HL-60 (cell line): ENCODE results near the gene CNTN5.

Experiments used
- DNase-seq, 2 experiments: peaks; one replicate each; pipeline ENCODE4 v3.0.0-alpha.2; 2010 to 2020; ENCODE audit warnings: low read depth in 1 of 2, low spot score in 1 of 2
- H3K27ac ChIP-seq: fragments of 250-450 bp; sonication (Bioruptor Pico); replicated peaks from 2 replicates; pipeline ENCODE4 v1.5.1; 2020; ENCODE audit warnings: mild to moderate bottlenecking, moderate library complexity
- H3K27me3 ChIP-seq: fragments of 250-450 bp; sonication (Bioruptor Pico); 2 replicates; pipeline ENCODE4 v1.5.1; 2021; ENCODE audit warnings: mild to moderate bottlenecking, moderate library complexity; ENCODE audit not compliant: insufficient read depth, poor library complexity, severe bottlenecking
- H3K4me3 ChIP-seq: replicated peaks from 2 replicates; pipeline ENCODE4 v1.5.1; 2011; ENCODE audit warnings: mild to moderate bottlenecking, control low read depth, low read length; ENCODE audit not compliant: insufficient read depth
- GABPA ChIP-seq: IDR thresholded peaks from 2 replicates; pipeline ENCODE4 v1.6.1; 2012; ENCODE audit warnings: low read depth
- POLR2AphosphoS5 ChIP-seq: IDR thresholded peaks from 2 replicates; pipeline ENCODE4 v1.6.1; 2012; ENCODE audit warnings: low read depth
- SPI1 ChIP-seq: IDR thresholded peaks from 2 replicates; pipeline ENCODE4 v1.6.1; 2012; ENCODE audit warnings: low read depth, mild to moderate bottlenecking, borderline replicate concordance
- TF ChIP-seq, protein P1 (sequence below): IDR thresholded peaks from 2 replicates; pipeline ENCODE4 v1.6.1; 2012; ENCODE audit warnings: low read depth; ENCODE audit not compliant: insufficient replicate concordance
- TF ChIP-seq, protein P2 (sequence below): IDR thresholded peaks from one replicate; pipeline ENCODE4 v1.5.1; 2011; ENCODE audit warnings: low read length, control low read depth, inconsistent platforms; ENCODE audit not compliant: insufficient read depth

The CNTN5 gene

DNA sequence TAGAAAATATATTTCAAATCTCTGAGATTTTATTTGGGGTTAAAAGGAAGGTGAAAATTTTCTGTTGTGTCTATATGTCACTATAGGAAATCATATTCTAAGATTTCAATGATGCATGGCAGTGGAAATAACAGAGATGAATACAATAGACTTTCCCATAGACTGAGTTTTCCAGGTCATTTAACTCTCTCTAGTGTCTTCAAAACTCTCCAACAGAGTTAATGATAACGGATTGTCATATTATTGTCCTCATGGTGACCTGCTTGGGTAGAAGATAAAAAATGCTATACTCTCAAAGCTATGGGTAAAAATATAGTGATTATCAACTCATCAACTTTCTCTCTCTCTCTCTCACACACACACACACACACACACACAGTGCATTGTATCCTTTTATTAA lies 312.9 kb downstream of the CNTN5 start:
- DNase-seq, result no peak

GRCh38 chr11:99343117-99343516 lies 322.4 kb downstream of the CNTN5 start:
- Histone ChIP-seq H3K4me3 (no peak overlapping the region), H3K27me3 (no peaks in the 10 kb centered on the region), H3K27ac (no peak overlapping the region)
- no peak for DNase-seq
- TF ChIP-seq, protein P1, sequence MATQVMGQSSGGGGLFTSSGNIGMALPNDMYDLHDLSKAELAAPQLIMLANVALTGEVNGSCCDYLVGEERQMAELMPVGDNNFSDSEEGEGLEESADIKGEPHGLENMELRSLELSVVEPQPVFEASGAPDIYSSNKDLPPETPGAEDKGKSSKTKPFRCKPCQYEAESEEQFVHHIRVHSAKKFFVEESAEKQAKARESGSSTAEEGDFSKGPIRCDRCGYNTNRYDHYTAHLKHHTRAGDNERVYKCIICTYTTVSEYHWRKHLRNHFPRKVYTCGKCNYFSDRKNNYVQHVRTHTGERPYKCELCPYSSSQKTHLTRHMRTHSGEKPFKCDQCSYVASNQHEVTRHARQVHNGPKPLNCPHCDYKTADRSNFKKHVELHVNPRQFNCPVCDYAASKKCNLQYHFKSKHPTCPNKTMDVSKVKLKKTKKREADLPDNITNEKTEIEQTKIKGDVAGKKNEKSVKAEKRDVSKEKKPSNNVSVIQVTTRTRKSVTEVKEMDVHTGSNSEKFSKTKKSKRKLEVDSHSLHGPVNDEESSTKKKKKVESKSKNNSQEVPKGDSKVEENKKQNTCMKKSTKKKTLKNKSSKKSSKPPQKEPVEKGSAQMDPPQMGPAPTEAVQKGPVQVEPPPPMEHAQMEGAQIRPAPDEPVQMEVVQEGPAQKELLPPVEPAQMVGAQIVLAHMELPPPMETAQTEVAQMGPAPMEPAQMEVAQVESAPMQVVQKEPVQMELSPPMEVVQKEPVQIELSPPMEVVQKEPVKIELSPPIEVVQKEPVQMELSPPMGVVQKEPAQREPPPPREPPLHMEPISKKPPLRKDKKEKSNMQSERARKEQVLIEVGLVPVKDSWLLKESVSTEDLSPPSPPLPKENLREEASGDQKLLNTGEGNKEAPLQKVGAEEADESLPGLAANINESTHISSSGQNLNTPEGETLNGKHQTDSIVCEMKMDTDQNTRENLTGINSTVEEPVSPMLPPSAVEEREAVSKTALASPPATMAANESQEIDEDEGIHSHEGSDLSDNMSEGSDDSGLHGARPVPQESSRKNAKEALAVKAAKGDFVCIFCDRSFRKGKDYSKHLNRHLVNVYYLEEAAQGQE, result no peak
- no peak for TF ChIP-seq GABPA
- no peak for TF ChIP-seq POLR2AphosphoS5
- TF ChIP-seq SPI1, result no peak
- TF ChIP-seq, protein P2, sequence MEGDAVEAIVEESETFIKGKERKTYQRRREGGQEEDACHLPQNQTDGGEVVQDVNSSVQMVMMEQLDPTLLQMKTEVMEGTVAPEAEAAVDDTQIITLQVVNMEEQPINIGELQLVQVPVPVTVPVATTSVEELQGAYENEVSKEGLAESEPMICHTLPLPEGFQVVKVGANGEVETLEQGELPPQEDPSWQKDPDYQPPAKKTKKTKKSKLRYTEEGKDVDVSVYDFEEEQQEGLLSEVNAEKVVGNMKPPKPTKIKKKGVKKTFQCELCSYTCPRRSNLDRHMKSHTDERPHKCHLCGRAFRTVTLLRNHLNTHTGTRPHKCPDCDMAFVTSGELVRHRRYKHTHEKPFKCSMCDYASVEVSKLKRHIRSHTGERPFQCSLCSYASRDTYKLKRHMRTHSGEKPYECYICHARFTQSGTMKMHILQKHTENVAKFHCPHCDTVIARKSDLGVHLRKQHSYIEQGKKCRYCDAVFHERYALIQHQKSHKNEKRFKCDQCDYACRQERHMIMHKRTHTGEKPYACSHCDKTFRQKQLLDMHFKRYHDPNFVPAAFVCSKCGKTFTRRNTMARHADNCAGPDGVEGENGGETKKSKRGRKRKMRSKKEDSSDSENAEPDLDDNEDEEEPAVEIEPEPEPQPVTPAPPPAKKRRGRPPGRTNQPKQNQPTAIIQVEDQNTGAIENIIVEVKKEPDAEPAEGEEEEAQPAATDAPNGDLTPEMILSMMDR, result no peak

More for the DNA sequence above, 312.9 kb downstream of the CNTN5 start:
- Histone ChIP-seq H3K4me3 (no peak overlapping the region), H3K27ac (no peak overlapping the region), H3K27me3 (no peaks in the 10 kb centered on the region)
- TF ChIP-seq, protein P1, result no peak
- TF ChIP-seq GABPA, result no peak
- no peak for TF ChIP-seq POLR2AphosphoS5
- TF ChIP-seq, protein P2, result no peak
- TF ChIP-seq SPI1, result no peak

GRCh38 chr11:99349151-99349673 lies 328.5 kb downstream of the CNTN5 start:
- Histone ChIP-seq H3K4me3 (no peak overlapping the region), H3K27ac (no peak overlapping the region)
- TF ChIP-seq POLR2AphosphoS5 (no peak), GABPA (no peak), SPI1 (no peak)
- TF ChIP-seq, protein P2, result no peak
- TF ChIP-seq, protein P1, result no peak

More at GRCh38 chr11:99349151-99349673, 328.5 kb downstream of the CNTN5 start:
- DNase-seq, result no peak
- H3K27me3 ChIP-seq, result no peaks in the 10 kb centered on the region
